Lower lobe of right lung (tissue), 2 donors: ENCODE measurements around the gene SLCO1C1. TPM values are rescaled to one million over a fixed set of nuclear protein-coding genes. Genes with fewer than 3 reads are reported as not detected.
"Not testable (repeated sequence)": the region's sequence is repeated elsewhere in the genome, so short reads cannot be mapped to it uniquely, and the experiment has no call there.

Experiments used
- ATAC-seq, 2 donors: fragments of 200-7000 bp; cut with Tn5 transposase; one replicate each; pipeline ENCODE4 v1.9.1; 2020 to 2022; ENCODE audit warnings: mild to moderate bottlenecking in 2 of 2, moderate library complexity in 2 of 2
- DNase-seq: peaks from one replicate; pipeline ENCODE4 v3.0.0-alpha.2; 2020
- H3K27ac ChIP-seq: fragments of 200-600 bp; one replicate; pipeline ENCODE4 v1.8.0; 2022
- H3K27me3 ChIP-seq: fragments of 200-600 bp; one replicate; pipeline ENCODE4 v1.8.0; 2022; ENCODE audit warnings: low read depth
- H3K36me3 ChIP-seq: fragments of 200-600 bp; one replicate; pipeline ENCODE4 v1.8.0; 2022; ENCODE audit warnings: mild to moderate bottlenecking
- H3K4me1 ChIP-seq: fragments of 200-600 bp; one replicate; pipeline ENCODE4 v1.8.0; 2022
- H3K4me3 ChIP-seq: fragments of 200-600 bp; one replicate; pipeline ENCODE4 v1.8.0; 2022; ENCODE audit warnings: mild to moderate bottlenecking
- H3K9me3 ChIP-seq: fragments of 200-600 bp; one replicate; pipeline ENCODE4 v1.8.0; 2022
- intact Hi-C: fragments of 100-400 bp; cut with DNase I; formaldehyde crosslinking; loops from one replicate; pipeline ENCODE4 v1.11.0; 2022
- total RNA-seq: library from RNA; stranded (reverse); fragmentation: NEBNext Ultra II Directional; extraction: Animal tissue kit (Norgen Biotek cat#: 25700); gene quantifications from one replicate; pipeline ENCODE4 v1.2.1, GENCODE V29; 2021
- TF ChIP-seq, protein P1 (sequence below): fragments of 200-600 bp; IDR thresholded peaks from one replicate; pipeline ENCODE4 v1.8.0; 2022; ENCODE audit warnings: antibody characterized with exemption, mild to moderate bottlenecking
- donor health status: DM: no; HTN: yes; CAD: no; lungs with severe emphysema.

The SLCO1C1 gene
- total RNA-seq, 1 donor from 2014 or later = 0.92 TPM

GRCh38 chr12:20748198-20748597 lies 53.1 kb downstream of the SLCO1C1 start:
- no peak for DNase-seq
- intact Hi-C loops = no loop called here
- H3K27ac ChIP-seq = no peak overlapping the region
- no peak overlapping the region for H3K4me3 ChIP-seq
- H3K9me3 ChIP-seq = no peaks in the 10 kb centered on the region
- H3K36me3 ChIP-seq = no peaks in the 10 kb centered on the region
- no peaks in the 10 kb centered on the region for H3K4me1 ChIP-seq
- no peaks in the 10 kb centered on the region for H3K27me3 ChIP-seq
- TF ChIP-seq, protein P1, sequence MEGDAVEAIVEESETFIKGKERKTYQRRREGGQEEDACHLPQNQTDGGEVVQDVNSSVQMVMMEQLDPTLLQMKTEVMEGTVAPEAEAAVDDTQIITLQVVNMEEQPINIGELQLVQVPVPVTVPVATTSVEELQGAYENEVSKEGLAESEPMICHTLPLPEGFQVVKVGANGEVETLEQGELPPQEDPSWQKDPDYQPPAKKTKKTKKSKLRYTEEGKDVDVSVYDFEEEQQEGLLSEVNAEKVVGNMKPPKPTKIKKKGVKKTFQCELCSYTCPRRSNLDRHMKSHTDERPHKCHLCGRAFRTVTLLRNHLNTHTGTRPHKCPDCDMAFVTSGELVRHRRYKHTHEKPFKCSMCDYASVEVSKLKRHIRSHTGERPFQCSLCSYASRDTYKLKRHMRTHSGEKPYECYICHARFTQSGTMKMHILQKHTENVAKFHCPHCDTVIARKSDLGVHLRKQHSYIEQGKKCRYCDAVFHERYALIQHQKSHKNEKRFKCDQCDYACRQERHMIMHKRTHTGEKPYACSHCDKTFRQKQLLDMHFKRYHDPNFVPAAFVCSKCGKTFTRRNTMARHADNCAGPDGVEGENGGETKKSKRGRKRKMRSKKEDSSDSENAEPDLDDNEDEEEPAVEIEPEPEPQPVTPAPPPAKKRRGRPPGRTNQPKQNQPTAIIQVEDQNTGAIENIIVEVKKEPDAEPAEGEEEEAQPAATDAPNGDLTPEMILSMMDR = no peak
- ATAC-seq = no peak

DNA sequence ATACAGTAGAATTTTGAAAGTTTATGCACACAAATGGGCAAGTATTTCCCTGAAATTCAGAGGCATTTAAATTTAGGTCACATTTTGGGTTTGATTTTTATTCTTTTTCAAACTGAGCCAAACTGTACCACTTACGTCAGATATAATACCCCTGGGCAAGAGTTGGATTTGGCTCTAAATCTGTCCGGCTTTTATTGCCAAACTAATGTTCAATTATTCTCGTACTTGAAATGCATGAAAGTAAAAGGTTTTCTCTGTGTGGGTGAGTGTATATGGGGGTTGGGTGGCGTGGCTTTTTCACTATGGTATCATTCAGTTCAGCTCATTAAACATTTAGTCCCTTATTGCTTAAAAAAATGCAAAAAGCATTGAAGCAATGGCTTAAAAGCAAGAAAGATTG lies 55.9 kb downstream of the SLCO1C1 start:
- Histone ChIP-seq H3K27ac (no peak overlapping the region), H3K4me1 (no peaks in the 10 kb centered on the region), H3K9me3 (no peaks in the 10 kb centered on the region), H3K4me3 (no peak overlapping the region), H3K27me3 (no peaks in the 10 kb centered on the region), H3K36me3 (no peaks in the 10 kb centered on the region)
- TF ChIP-seq, protein P1 = no peak
- DNase-seq (no peak), ATAC-seq (no peak)
- intact Hi-C loops = no loop called here

- no peak for DNase-seq
- no peak for ATAC-seq
- TF ChIP-seq, protein P1 = no peak
- H3K27ac ChIP-seq = no peak overlapping the region
- H3K36me3 ChIP-seq = no peaks in the 10 kb centered on the region
- intact Hi-C loops = no loop called here
- H3K4me1 ChIP-seq = no peaks in the 10 kb centered on the region
- no peak overlapping the region for H3K4me3 ChIP-seq
- peaks cover 8% of the 10 kb centered on the region for H3K9me3 ChIP-seq
- H3K27me3 ChIP-seq = no peaks in the 10 kb centered on the region
Observed at GRCh38 chr12:20777420-20777819, 82.3 kb downstream of the SLCO1C1 start.

DNA sequence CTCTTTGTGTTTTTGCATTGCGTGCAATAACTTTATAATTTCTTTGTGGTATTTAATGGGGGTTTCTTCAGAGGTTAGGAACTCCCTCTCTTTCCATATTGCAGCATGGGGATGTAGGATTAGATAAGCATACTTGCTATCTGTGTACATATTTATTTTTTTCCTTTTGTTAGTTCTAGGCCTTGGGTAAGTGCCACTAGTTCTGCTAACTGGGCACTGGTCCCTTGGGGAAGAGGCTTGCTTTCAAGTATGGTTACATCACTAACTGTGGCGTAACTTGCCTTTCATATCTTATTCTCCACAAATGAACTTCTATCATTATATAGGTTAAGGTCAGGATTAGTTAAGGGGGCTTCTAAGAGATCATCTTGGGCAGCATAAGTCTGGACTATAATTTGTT lies 83.8 kb downstream of the SLCO1C1 start:
- H3K4me3 ChIP-seq = no peak overlapping the region
- H3K36me3 ChIP-seq = no peaks in the 10 kb centered on the region
- DNase-seq = no peak
- peaks cover 8% of the 10 kb centered on the region for H3K9me3 ChIP-seq
- H3K27ac ChIP-seq = no peak overlapping the region
- no peak for ATAC-seq
- no peaks in the 10 kb centered on the region for H3K27me3 ChIP-seq
- intact Hi-C loops = no loop called here
- H3K4me1 ChIP-seq = no peaks in the 10 kb centered on the region
- TF ChIP-seq, protein P1 = no peak

GRCh38 chr12:20779971-20780370 lies 84.8 kb downstream of the SLCO1C1 start:
- H3K27me3 ChIP-seq, DNase-seq, H3K36me3 ChIP-seq, H3K4me3 ChIP-seq, H3K27ac ChIP-seq, intact Hi-C loops, ATAC-seq, H3K9me3 ChIP-seq, H3K4me1 ChIP-seq: not testable (repeated sequence)

DNA sequence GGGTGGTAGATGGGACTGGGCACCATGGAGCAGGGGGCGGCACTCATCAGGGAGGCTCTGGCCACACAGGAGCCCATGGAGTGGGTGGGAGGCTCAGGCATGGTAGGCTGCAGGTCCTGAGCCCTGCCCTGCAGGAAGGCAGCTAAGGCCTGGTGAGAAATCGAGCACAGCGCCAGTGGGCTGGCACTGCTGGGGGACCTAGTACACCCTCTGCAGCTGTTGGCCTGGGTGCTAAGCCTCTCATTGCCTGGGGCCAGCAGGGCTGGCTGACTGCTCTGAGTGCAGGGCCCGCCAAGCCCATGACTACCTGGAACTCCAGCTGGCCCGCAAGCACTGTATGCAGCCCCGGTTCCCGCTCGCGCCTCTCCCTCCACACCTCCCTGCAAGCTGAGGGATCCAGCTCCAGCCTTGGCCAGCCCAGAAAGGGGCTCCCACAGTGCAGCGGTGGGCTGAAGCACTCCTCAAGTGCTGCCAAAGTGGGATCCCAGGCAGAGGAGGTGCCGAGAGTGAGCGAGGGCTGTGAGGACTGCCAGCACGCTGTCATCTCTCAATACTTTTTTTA lies 88.7 kb downstream of the SLCO1C1 start:
- H3K27me3 ChIP-seq, H3K9me3 ChIP-seq, H3K4me1 ChIP-seq, H3K27ac ChIP-seq, DNase-seq, intact Hi-C loops, H3K4me3 ChIP-seq, H3K36me3 ChIP-seq, ATAC-seq: not testable (repeated sequence)

DNA sequence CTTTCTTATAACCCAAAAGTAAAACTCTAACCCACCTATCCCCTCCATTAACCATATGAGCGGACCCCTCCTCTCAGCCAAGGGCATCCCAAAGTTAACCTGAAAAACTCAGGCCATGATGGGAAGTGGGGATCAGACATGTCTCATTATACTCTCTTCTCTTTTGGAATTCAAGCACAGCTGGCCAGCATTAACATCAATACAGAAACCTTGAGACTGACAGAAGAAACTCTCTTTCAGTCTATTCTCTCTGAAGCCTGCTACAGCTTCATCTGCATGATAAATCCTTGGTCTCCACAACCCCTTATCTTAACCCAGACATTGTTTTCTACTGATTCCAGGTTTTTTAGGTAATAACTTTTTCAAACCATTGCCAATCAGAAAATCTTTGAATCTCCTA lies 97.8 kb downstream of the SLCO1C1 start:
- H3K36me3 ChIP-seq = no peaks in the 10 kb centered on the region
- no peaks in the 10 kb centered on the region for H3K9me3 ChIP-seq
- intact Hi-C loops = no loop called here
- no peak overlapping the region for H3K4me3 ChIP-seq
- H3K27ac ChIP-seq = no peak overlapping the region
- ATAC-seq = no peak
- DNase-seq = no peak
- TF ChIP-seq, protein P1 = no peak
- H3K27me3 ChIP-seq = no peaks in the 10 kb centered on the region
- no peaks in the 10 kb centered on the region for H3K4me1 ChIP-seq
